Gastroesophageal sphincter (tissue), 4 donors: Measurements from ENCODE around the gene LBHD1. TPM values are rescaled to one million over a fixed set of nuclear protein-coding genes. Genes with fewer than 3 reads are reported as not detected.

Source experiments
- ATAC-seq: fragments of 150-250 bp; one replicate; pipeline ENCODE4 v1.9.1; 2016; ENCODE audit warnings: mild to moderate bottlenecking, moderate library complexity
- H3K27ac ChIP-seq, 4 donors: fragments of 200-600 bp; sonication (generic) in 3 of 4; 1 replicate in 3 of 4; 2 replicates in 1 of 4; pipeline ENCODE4 v1.5.1; 2016 to 2019
- H3K27me3 ChIP-seq: fragments of 200-600 bp; sonication (generic); one replicate; pipeline ENCODE4 v1.5.1; 2019
- H3K36me3 ChIP-seq, 2 donors: fragments of 200-600 bp; sonication (generic); one replicate each; pipeline ENCODE4 v1.5.1; 2019; ENCODE audit warnings: control low read depth in 1 of 2
- H3K4me1 ChIP-seq, 3 donors: fragments of 200-600 bp; sonication (generic); 1 replicate in 2 of 3; 2 replicates in 1 of 3; pipeline ENCODE4 v1.5.1; 2016 to 2019; ENCODE audit warnings: control low read depth in 2 of 3
- H3K4me3 ChIP-seq, 2 donors: fragments of 200-600 bp; sonication (generic); one replicate each; pipeline ENCODE4 v1.5.1; 2019; ENCODE audit warnings: mild to moderate bottlenecking in 1 of 2, moderate library complexity in 1 of 2
- H3K9me3 ChIP-seq, 3 donors: fragments of 200-600 bp; sonication (generic); one replicate each; pipeline ENCODE4 v1.5.1; 2017 to 2019; ENCODE audit warnings: control low read depth in 2 of 3
- CTCF ChIP-seq, 4 experiments: fragments of 200-600 bp in 2 of 4; fragments of 450-650 bp in 2 of 4; sonication (generic) in 1 of 4; IDR thresholded peaks; one replicate each; pipeline ENCODE4 v1.5.1; 2017 to 2019; ENCODE audit warnings: antibody characterized with exemption in 4 of 4, mild to moderate bottlenecking in 2 of 4, moderate library complexity in 2 of 4
- EP300 ChIP-seq: sonication (generic); formaldehyde crosslinking; IDR thresholded peaks from one replicate; pipeline ENCODE4 v1.6.1; 2017; ENCODE audit warnings: antibody characterized with exemption, mild to moderate bottlenecking
- POLR2A ChIP-seq, 2 donors: fragments of 450-650 bp; IDR thresholded peaks; one replicate each; pipeline ENCODE4 v1.6.1; 2017; ENCODE audit warnings: antibody characterized with exemption in 2 of 2, mild to moderate bottlenecking in 2 of 2, moderate library complexity in 1 of 2
- POLR2AphosphoS5 ChIP-seq: sonication (generic); formaldehyde crosslinking; IDR thresholded peaks from one replicate; pipeline ENCODE4 v1.6.1; 2017; ENCODE audit warnings: antibody characterized with exemption
- WGBS, 2 donors: methylation state at CpG; one replicate each; pipeline ENCODE4 v1.1.5; 2018; ENCODE audit warnings: low coverage in 1 of 2; 5-methylcytosine and 5-hydroxymethylcytosine counted together
- total RNA-seq, 4 donors: library from RNA; depleted of rRNA; stranded (reverse); fragments of >200 nt; gene quantifications; one replicate each; pipeline ENCODE4 v1.1.0, GENCODE V29; 2016

LBHD1 gene
- total RNA-seq, 4 donors from 2014 or later: 1.2 to 3.9 (median 2.2) TPM

DNA sequence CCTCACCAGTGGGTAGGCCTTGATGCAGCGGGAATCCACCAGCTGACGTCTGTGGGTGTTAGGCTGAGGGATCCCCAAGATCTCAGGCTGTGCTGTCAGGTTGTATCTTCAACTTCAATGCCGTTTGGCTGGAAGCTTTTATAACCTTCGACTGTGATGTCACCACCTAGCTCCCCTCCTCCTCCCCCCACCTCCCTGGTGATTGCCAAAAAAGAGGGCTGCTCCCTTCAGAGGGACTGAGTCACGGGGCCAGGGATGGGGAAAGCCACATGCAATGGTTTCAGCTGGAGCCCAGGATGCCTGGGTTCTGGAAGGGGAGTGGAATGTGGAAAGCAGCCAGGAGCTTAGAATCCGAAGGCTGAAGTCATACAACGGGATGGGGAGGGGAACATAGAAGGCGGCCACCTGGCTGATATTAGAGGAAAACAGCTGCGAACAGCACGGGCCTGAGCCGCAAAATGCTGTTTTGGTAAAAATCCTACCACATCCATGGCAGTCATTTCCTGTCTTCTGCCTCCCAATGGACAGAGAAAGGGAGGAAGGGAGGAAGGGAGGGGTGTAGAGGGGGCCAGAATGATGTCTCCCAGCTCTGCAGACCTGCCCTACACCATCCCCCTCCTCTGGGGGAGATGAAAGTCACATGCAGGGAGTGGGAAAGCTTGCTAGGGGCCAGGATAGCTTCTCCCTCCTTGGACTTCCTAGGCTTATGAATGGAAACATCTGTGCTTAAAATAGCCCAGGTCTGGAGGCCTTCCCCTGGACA lies 17.5 kb upstream of the LBHD1 start, which contains the start of gene LRRN4CL:
TSS of gene LRRN4CL (minus strand) at position 110 of the 763 bp plus-strand sequence. CDS start 1,022 bp downstream, outside the sequence.
- Histone ChIP-seq H3K9me3 (no peaks in the 10 kb centered on the region), H3K36me3 (peaks cover 0 to 41% of the 10 kb centered on the region in 2 donors), H3K4me1 (peaks cover 0 to 36% (median 9%) of the 10 kb centered on the region in 3 donors), H3K27ac (peak within 1 kb of the TSS; percentile 8 to 88 (median 74)), H3K4me3 (peak within 1 kb of the TSS; percentile 22 to 47), H3K27me3 (peaks cover 18% of the 10 kb centered on the region)
- ATAC-seq: peak; percentile 95
- no peak for TF ChIP-seq CTCF (IDR thresholded peaks at IDR 0.05)
- peak in 1 of 2 donors; percentile 38 for TF ChIP-seq POLR2A (IDR thresholded peaks at IDR 0.05)
- TF ChIP-seq EP300: no peak
- peak; percentile 77 for TF ChIP-seq POLR2AphosphoS5
- 27 to 46% methylated on average over 6 to 9 of the region's 11 CpGs for WGBS, 2 donors

- Histone ChIP-seq H3K27me3 (peaks cover 18% of the 10 kb centered on the region), H3K9me3 (no peaks in the 10 kb centered on the region), H3K4me1 (peaks cover 0 to 31% (median 9%) of the 10 kb centered on the region in 3 donors), H3K27ac (peak overlapping the region in 3 of 4 donors; percentile 61 to 77 (median 71)), H3K4me3 (peak overlapping the region; percentile 22 to 47), H3K36me3 (peaks cover 0 to 38% of the 10 kb centered on the region in 2 donors)
- 17 to 33% methylated on average over 1 of the region's 1 CpG for WGBS, 2 donors
- no peak for TF ChIP-seq CTCF (IDR thresholded peaks at IDR 0.05)
- no peak for TF ChIP-seq EP300
- TF ChIP-seq POLR2AphosphoS5: no peak
- no peak for TF ChIP-seq POLR2A (IDR thresholded peaks at IDR 0.05)
- no peak for ATAC-seq
Measured at GRCh38 chr11:62688491-62688890, 16.4 kb upstream of the LBHD1 start.

GRCh38 chr11:62687508-62688396 lies 15.7 kb upstream of the LBHD1 start:
- Histone ChIP-seq H3K27ac (peak overlapping the region in 3 of 4 donors; percentile 61 to 77 (median 71)), H3K27me3 (peaks cover 18% of the 10 kb centered on the region), H3K36me3 (peaks cover 0 to 31% of the 10 kb centered on the region in 2 donors), H3K4me3 (peak overlapping the region; percentile 2 to 47), H3K4me1 (peaks cover 0 to 31% (median 9%) of the 10 kb centered on the region in 3 donors), H3K9me3 (no peaks in the 10 kb centered on the region)
- no peak for TF ChIP-seq EP300
- no peak for TF ChIP-seq CTCF (IDR thresholded peaks at IDR 0.05)
- TF ChIP-seq POLR2AphosphoS5: no peak
- TF ChIP-seq POLR2A (IDR thresholded peaks at IDR 0.05): no peak
- 12 to 64% methylated on average over 3 to 12 of the region's 74 CpGs for WGBS, 2 donors
- no peak for ATAC-seq

GRCh38 chr11:62682518-62682917 lies 10.5 kb upstream of the LBHD1 start:
- H3K9me3 ChIP-seq: no peaks in the 10 kb centered on the region
- no peak overlapping the region for H3K27ac ChIP-seq
- TF ChIP-seq CTCF (IDR thresholded peaks at IDR 0.05) (no peak), POLR2A (IDR thresholded peaks at IDR 0.05) (no peak), POLR2AphosphoS5 (no peak), EP300 (no peak)
- peaks cover 8% of the 10 kb centered on the region for H3K27me3 ChIP-seq
- no peak overlapping the region for H3K4me3 ChIP-seq
- 91 to 100% methylated on average over 1 to 6 of the region's 7 CpGs for WGBS, 2 donors
- no peak for ATAC-seq
- H3K36me3 ChIP-seq: peaks cover 0 to 7% of the 10 kb centered on the region in 2 donors
- peaks cover 0 to 36% (median 15%) of the 10 kb centered on the region in 3 donors for H3K4me1 ChIP-seq
